Diencephalon (tissue), 1 donor: ENCODE data around the gene PTPN6. TPM values are rescaled to one million over a fixed set of nuclear protein-coding genes. Genes with fewer than 3 reads are reported as not detected.

Experiments
- small RNA-seq: library from RNA; depleted of rRNA; stranded (forward); fragments of <200 nt; gene quantifications from one replicate; pipeline ENCODE3, GENCODE V24; 2014
- total RNA-seq: library from RNA; depleted of rRNA; stranded (reverse); fragments of >200 nt; gene quantifications from one replicate; pipeline ENCODE4 v1.2.3, GENCODE V29; 2014

Gene PTPN6
- total RNA-seq, result 5.8 TPM

GRCh38 chr12:6950811-6951540, at the start of gene PTPN6:
PTPN6 (plus strand) TSS chr12:6951356; CDS start chr12:6951513, 157 bp downstream.

DNA sequence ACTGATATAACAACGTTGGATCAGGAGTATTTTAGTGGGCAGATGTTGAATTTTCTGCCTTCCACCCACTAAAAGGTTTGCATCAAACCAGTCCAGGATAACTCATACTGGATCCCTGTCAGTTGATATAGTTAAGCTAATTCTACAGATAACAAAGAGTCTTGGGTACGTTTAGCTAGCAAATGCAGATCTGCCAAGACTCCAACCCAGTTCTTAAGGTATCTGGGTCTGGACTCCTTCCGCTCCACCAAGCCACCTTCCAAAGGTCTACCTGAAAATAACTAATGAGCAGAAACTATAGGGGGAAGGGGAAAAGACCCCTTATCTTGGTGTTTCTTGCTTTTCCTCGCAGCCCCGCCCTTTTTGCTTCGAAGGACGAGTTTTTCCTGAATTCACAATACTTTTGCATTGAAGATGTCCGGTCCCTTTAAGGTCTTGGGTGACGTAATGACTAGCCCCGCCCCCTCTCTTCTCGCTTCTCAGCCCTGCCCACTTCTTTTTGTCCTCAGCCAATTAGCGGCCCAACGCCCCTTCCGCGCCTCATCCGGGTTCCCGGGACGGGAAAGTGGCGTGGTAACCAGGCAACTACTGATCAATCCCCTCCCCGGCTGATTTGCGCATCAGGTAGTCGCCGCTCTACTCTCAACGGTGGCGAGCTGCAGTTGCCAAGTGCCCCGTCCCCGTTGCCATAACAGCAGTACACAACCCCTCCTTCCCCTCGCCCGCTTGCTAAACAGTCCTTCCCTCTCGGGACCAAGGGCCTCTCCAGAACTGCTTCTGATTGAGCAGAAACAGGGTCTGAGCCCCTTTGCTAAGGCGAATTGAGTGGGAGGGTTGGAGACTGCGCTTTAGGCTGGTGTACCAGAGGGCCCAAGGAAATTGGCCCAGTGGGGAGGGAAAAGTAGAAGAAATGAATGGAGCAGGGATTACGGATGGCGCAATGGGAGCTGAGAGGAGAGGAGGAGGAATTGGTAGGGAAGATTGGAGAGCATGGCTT, 46.6 kb upstream of the PTPN6 start, which contains the start of gene LRRC23:
Gene LRRC23 (plus strand): TSS at position 543 of the 997 bp plus-strand sequence. CDS start 812 bp downstream, outside the sequence.

GRCh38 chr12:6914246-6914946, 36.8 kb upstream of the PTPN6 start, which contains the start of gene ENO2:
ENO2 (plus strand) TSS chr12:6914580; CDS start chr12:6915833, 1,253 bp downstream.

GRCh38 chr12:6927379-6928021, 23.7 kb upstream of the PTPN6 start, which contains the start of gene ATN1:
ATN1 (plus strand) TSS chr12:6927959; CDS start chr12:6934002, 6,043 bp downstream.

GRCh38 chr12:6943722-6944380, 7.3 kb upstream of the PTPN6 start, which contains the start of the genes C12orf57 and RNU7-1:
C12orf57 (plus strand) TSS chr12:6944022; CDS start chr12:6944122, 100 bp downstream.
RNU7-1 (plus strand) TSS chr12:6943816.

Small RNA genes lying within 50 kb of the gene (small RNA-seq; reads per million reads assigned to genes)
- gene MIR141 (not detected), gene MIR200C (0.10 reads per million), gene RNU7-1 (not detected), gene SCARNA12 (0.67 reads per million, percentile 66 among the genes with 10 or more reads in this experiment)

Other genes with a start within 250 kb of the PTPN6 start
- 41.5 TPM for gene COPS7A, start 227.3 kb upstream of the PTPN6 start, total RNA-seq
- gene MLF2, start 198.2 kb upstream of the PTPN6 start, total RNA-seq, result 104 TPM
- gene PTMS, start 185.0 kb upstream of the PTPN6 start, total RNA-seq, result 84.2 TPM
- gene LAG3, start 178.8 kb upstream of the PTPN6 start, total RNA-seq, result not detected
- gene CD4, start 161.8 kb upstream of the PTPN6 start, total RNA-seq, result 4.8 TPM
- gene GPR162, start 129.5 kb upstream of the PTPN6 start, total RNA-seq, result 87.9 TPM
- 15.0 TPM for gene P3H3, start 122.9 kb upstream of the PTPN6 start, total RNA-seq
- gene GNB3, start 110.4 kb upstream of the PTPN6 start, total RNA-seq, result 3.2 TPM
- gene CDCA3, start 100.1 kb upstream of the PTPN6 start, total RNA-seq, result 6.2 TPM
- 91.1 TPM for gene USP5, start 99.2 kb upstream of the PTPN6 start, total RNA-seq
- gene TPI1, start 83.8 kb upstream of the PTPN6 start, total RNA-seq, result 349 TPM
- gene SPSB2, start 78.1 kb upstream of the PTPN6 start, total RNA-seq, result 2.3 TPM
- gene LRRC23, start 46.5 kb upstream of the PTPN6 start, total RNA-seq, result 27.7 TPM
- 308 TPM for gene ENO2, start 36.8 kb upstream of the PTPN6 start, total RNA-seq
- gene ATN1, start 23.4 kb upstream of the PTPN6 start, total RNA-seq, result 13.1 TPM
- gene RNU7-1, start 7.5 kb upstream of the PTPN6 start, total RNA-seq, result not detected
- gene C12orf57, start 7.3 kb upstream of the PTPN6 start, total RNA-seq, result 203 TPM
- 100 TPM for gene PHB2, start 19.3 kb downstream of the PTPN6 start, total RNA-seq
- gene EMG1, start 19.6 kb downstream of the PTPN6 start, total RNA-seq, result 20.8 TPM
- 13.8 TPM for gene LPCAT3, start 67.1 kb downstream of the PTPN6 start, total RNA-seq
- gene C1S, start 109.4 kb downstream of the PTPN6 start, total RNA-seq, result 13.1 TPM
- 6.7 TPM for gene C1R, start 141.1 kb downstream of the PTPN6 start, total RNA-seq
- gene C1RL, start 157.9 kb downstream of the PTPN6 start, total RNA-seq, result 4.6 TPM
- gene RBP5, start 177.5 kb downstream of the PTPN6 start, total RNA-seq, result 0.46 TPM
- gene CLSTN3, start 179.0 kb downstream of the PTPN6 start, total RNA-seq, result 184 TPM
- 58.1 TPM for gene PEX5, start 238.3 kb downstream of the PTPN6 start, total RNA-seq